Trophoblast cell (in vitro differentiated cells and primary cell): ENCODE results near the gene NEU4.

ENCODE experiments used
- DNase-seq, 2 donors: peaks; one replicate each; pipeline ENCODE4 v3.0.0-alpha.2; 2016
- H2AFZ ChIP-seq: 2 replicates; pipeline ENCODE4 v1.6.1; 2013; ENCODE audit warnings: low read length, moderate library complexity, mild to moderate bottlenecking; ENCODE audit not compliant: insufficient read depth, poor library complexity
- H2AK5ac ChIP-seq: 2 replicates; pipeline ENCODE4 v1.6.1; 2013; ENCODE audit warnings: mild to moderate bottlenecking, low read length
- H2BK120ac ChIP-seq: 2 replicates; pipeline ENCODE4 v1.6.1; 2013; ENCODE audit warnings: low read length, mild to moderate bottlenecking, moderate library complexity; ENCODE audit not compliant: insufficient read depth, poor library complexity
- H2BK12ac ChIP-seq: 2 replicates; pipeline ENCODE4 v1.6.1; 2013; ENCODE audit warnings: mild to moderate bottlenecking, low read length, moderate library complexity
- H2BK5ac ChIP-seq: 2 replicates; pipeline ENCODE4 v1.6.1; 2013; ENCODE audit warnings: low read length, low read depth, moderate library complexity, mild to moderate bottlenecking; ENCODE audit not compliant: poor library complexity
- H3K14ac ChIP-seq: 2 replicates; pipeline ENCODE4 v1.6.1; 2013; ENCODE audit warnings: mild to moderate bottlenecking, low read length
- H3K18ac ChIP-seq: 2 replicates; pipeline ENCODE4 v1.6.1; 2013; ENCODE audit warnings: mild to moderate bottlenecking, low read length
- H3K23ac ChIP-seq: 2 replicates; pipeline ENCODE4 v1.6.1; 2013; ENCODE audit warnings: low read length
- H3K27ac ChIP-seq: 2 replicates; pipeline ENCODE4 v1.5.1; 2013; ENCODE audit warnings: low read depth, mild to moderate bottlenecking, inconsistent platforms, low read length, moderate library complexity
- H3K27me3 ChIP-seq: 2 replicates; pipeline ENCODE4 v1.6.1; 2013; ENCODE audit warnings: inconsistent platforms, mild to moderate bottlenecking, low read length, moderate library complexity; ENCODE audit not compliant: insufficient read depth
- H3K36me3 ChIP-seq, 2 experiments: 1 replicate in 1 of 2; 2 replicates in 1 of 2; pipeline ENCODE4 v1.6.1; 2013; ENCODE audit warnings: low read length in 2 of 2, mild to moderate bottlenecking in 2 of 2, moderate library complexity in 1 of 2; ENCODE audit not compliant: insufficient read depth in 2 of 2, control insufficient read depth in 1 of 2
- H3K4ac ChIP-seq: 2 replicates; pipeline ENCODE4 v1.6.1; 2013; ENCODE audit warnings: low read depth, mild to moderate bottlenecking, low read length, moderate library complexity
- H3K4me1 ChIP-seq, 2 experiments: 1 replicate in 1 of 2; 2 replicates in 1 of 2; pipeline ENCODE4 v1.6.1; 2013; ENCODE audit warnings: low read length in 2 of 2, mild to moderate bottlenecking in 2 of 2, moderate library complexity in 1 of 2; ENCODE audit not compliant: insufficient read depth in 2 of 2, control insufficient read depth in 1 of 2
- H3K4me2 ChIP-seq: 2 replicates; pipeline ENCODE4 v1.6.1; 2013; ENCODE audit warnings: inconsistent platforms, mild to moderate bottlenecking, low read length, moderate library complexity
- H3K4me3 ChIP-seq: 2 replicates; pipeline ENCODE4 v1.5.1; 2013; ENCODE audit warnings: mild to moderate bottlenecking, low read depth, low read length, inconsistent platforms
- H3K79me1 ChIP-seq: one replicate; pipeline ENCODE4 v1.6.1; 2013; ENCODE audit warnings: low read length
- H3K79me2 ChIP-seq: 2 replicates; pipeline ENCODE4 v1.6.1; 2013; ENCODE audit warnings: low read length, mild to moderate bottlenecking; ENCODE audit not compliant: control insufficient read depth, insufficient read depth, poor library complexity
- H3K9ac ChIP-seq: 2 replicates; pipeline ENCODE4 v1.6.1; 2013; ENCODE audit warnings: mild to moderate bottlenecking, low read length
- H3K9me3 ChIP-seq: 2 replicates; pipeline ENCODE4 v1.6.1; 2013; ENCODE audit warnings: low read depth, mild to moderate bottlenecking, control low read depth, inconsistent platforms, low read length; ENCODE audit not compliant: insufficient read depth
- H4K12ac ChIP-seq: 2 replicates; pipeline ENCODE4 v1.6.1; 2013; ENCODE audit warnings: low read depth, mild to moderate bottlenecking, low read length, moderate library complexity
- H4K8ac ChIP-seq: 2 replicates; pipeline ENCODE4 v1.6.1; 2013; ENCODE audit warnings: low read depth, mild to moderate bottlenecking, low read length, moderate library complexity
- H4K91ac ChIP-seq: one replicate; pipeline ENCODE4 v1.6.1; 2013; ENCODE audit warnings: low read depth, mild to moderate bottlenecking, low read length, moderate library complexity
- WGBS: extraction: QIAGEN DNeasy Blood & Tissue Kit; methylation state at CpG from one replicate; pipeline ENCODE4 v1.1.7; 2013; ENCODE audit warnings: missing lambda C conversion rate; ENCODE audit not compliant: insufficient read length, insufficient coverage; ENCODE audit errors: extremely low coverage; 5-methylcytosine and 5-hydroxymethylcytosine counted together

The NEU4 gene

GRCh38 chr2:241860184-241861078, 51.4 kb downstream of the NEU4 start:
- H2BK5ac ChIP-seq: no peak overlapping the region
- H2BK120ac ChIP-seq: no peak overlapping the region
- no peaks in the 10 kb centered on the region for H3K27me3 ChIP-seq
- no peak overlapping the region for H3K18ac ChIP-seq
- peaks cover 13% of the 10 kb centered on the region for H3K9me3 ChIP-seq
- no peak overlapping the region for H3K27ac ChIP-seq
- no peak overlapping the region for H3K4me2 ChIP-seq
- H3K4ac ChIP-seq: no peak overlapping the region
- H3K36me3 ChIP-seq: no peaks in the 10 kb centered on the region
- H3K4me3 ChIP-seq: no peak overlapping the region
- no peaks in the 10 kb centered on the region for H3K79me1 ChIP-seq
- H3K14ac ChIP-seq: no peak overlapping the region
- no peak overlapping the region for H4K8ac ChIP-seq
- H3K79me2 ChIP-seq: no peaks in the 10 kb centered on the region
- H3K23ac ChIP-seq: no peak overlapping the region
- H3K9ac ChIP-seq: no peak overlapping the region
- no peak overlapping the region for H4K91ac ChIP-seq
- H2AFZ ChIP-seq: no peak overlapping the region
- no peaks in the 10 kb centered on the region for H3K4me1 ChIP-seq
- H2BK12ac ChIP-seq: no peak overlapping the region
- H2AK5ac ChIP-seq: no peak overlapping the region
- no CpG with 5 or more reads among the region's 10 CpGs for WGBS
- DNase-seq: no peak
- H4K12ac ChIP-seq: no peak overlapping the region

GRCh38 chr2:241861264-241861663, 52.3 kb downstream of the NEU4 start:
- no peak for DNase-seq
- 100% methylated on average over 1 of the region's 1 CpG for WGBS

DNA sequence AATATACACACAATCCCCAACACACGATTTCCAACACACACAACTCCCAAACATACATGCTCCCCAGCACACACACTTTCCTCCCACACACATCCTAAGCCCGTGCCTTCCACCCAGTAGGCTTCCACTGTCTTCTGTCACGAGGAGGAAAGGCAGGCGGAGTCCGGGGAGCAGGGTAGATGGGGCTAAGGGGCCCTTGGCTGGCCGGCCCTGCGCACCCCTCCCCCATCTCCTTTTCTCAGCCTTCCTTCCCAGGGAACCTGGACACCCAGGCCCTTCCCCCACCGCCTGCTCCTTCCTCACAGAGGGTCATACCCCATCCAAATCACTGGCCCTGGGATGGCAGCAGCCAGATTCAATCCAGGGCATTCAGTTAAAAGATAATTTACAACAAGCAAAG, 53.1 kb downstream of the NEU4 start:
- 100% methylated on average over 2 of the region's 8 CpGs for WGBS
- no peaks in the 10 kb centered on the region for H3K36me3 ChIP-seq
- no peak overlapping the region for H3K4ac ChIP-seq
- H2AK5ac ChIP-seq: no peak overlapping the region
- no peak overlapping the region for H4K91ac ChIP-seq
- no peak overlapping the region for H3K27ac ChIP-seq
- no peak overlapping the region for H3K9ac ChIP-seq
- no peak overlapping the region for H3K14ac ChIP-seq
- DNase-seq: no peak
- no peaks in the 10 kb centered on the region for H3K27me3 ChIP-seq
- no peak overlapping the region for H3K18ac ChIP-seq
- H2AFZ ChIP-seq: no peak overlapping the region
- H3K4me1 ChIP-seq: no peaks in the 10 kb centered on the region
- H3K4me3 ChIP-seq: no peak overlapping the region
- H3K4me2 ChIP-seq: no peak overlapping the region
- H2BK120ac ChIP-seq: no peak overlapping the region
- H3K23ac ChIP-seq: no peak overlapping the region
- H2BK12ac ChIP-seq: no peak overlapping the region
- no peaks in the 10 kb centered on the region for H3K79me1 ChIP-seq
- no peak overlapping the region for H4K12ac ChIP-seq
- no peaks in the 10 kb centered on the region for H3K79me2 ChIP-seq
- no peak overlapping the region for H4K8ac ChIP-seq
- H2BK5ac ChIP-seq: no peak overlapping the region
- H3K9me3 ChIP-seq: peaks cover 19% of the 10 kb centered on the region

More at GRCh38 chr2:241861264-241861663, 52.3 kb downstream of the NEU4 start:
- Histone ChIP-seq H3K4me3 (no peak overlapping the region), H3K4me1 (no peaks in the 10 kb centered on the region), H3K9ac (no peak overlapping the region), H2BK120ac (no peak overlapping the region), H2AK5ac (no peak overlapping the region), H4K12ac (no peak overlapping the region), H2BK12ac (no peak overlapping the region), H3K4me2 (no peak overlapping the region), H3K79me1 (no peaks in the 10 kb centered on the region), H4K91ac (no peak overlapping the region), H4K8ac (no peak overlapping the region), H2BK5ac (no peak overlapping the region), H3K27ac (no peak overlapping the region), H3K79me2 (no peaks in the 10 kb centered on the region), H3K27me3 (no peaks in the 10 kb centered on the region), H3K9me3 (peaks cover 19% of the 10 kb centered on the region), H3K14ac (no peak overlapping the region), H3K23ac (no peak overlapping the region), H2AFZ (no peak overlapping the region), H3K36me3 (no peaks in the 10 kb centered on the region), H3K18ac (no peak overlapping the region), H3K4ac (no peak overlapping the region)

DNA sequence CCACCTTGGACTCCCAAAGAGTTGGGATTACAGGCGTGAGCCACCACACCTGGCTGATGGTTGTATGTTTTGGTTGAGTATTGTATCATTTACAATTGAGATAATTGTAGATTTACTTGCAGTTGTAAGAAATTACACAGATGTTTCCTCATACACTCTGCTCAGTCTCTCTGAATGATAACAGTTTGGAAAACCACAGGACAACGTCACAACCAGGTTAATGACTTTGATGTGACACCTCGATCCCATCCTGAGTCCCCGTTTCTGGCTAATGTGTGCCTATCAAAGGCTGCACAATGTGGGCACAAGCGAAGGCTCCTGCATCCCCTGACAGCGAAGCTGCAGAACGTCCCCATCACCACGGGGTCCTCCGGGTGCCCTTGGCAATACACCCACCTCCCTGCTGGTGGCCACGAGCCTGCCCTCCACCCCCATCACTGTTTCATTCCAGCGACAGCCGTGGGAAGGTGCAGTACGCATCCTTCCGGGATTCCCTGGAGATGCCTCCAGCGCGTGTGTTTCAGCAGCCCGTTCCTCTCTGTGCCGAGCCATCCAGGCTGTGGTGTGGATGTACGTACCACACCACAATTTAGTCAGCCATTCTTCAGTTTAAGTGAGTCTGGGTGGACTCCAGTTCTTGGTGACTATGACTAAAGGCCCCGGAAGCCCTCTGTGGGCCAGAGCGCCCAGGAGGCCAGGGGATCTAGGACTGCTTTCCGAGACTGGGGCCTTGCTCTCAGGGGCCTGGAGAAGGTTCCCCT, 54.0 kb downstream of the NEU4 start:
- no peak overlapping the region for H3K18ac ChIP-seq
- no peak for DNase-seq
- no peak overlapping the region for H3K4me2 ChIP-seq
- H3K79me2 ChIP-seq: no peaks in the 10 kb centered on the region
- no peak overlapping the region for H2BK120ac ChIP-seq
- H3K27me3 ChIP-seq: no peaks in the 10 kb centered on the region
- H2BK5ac ChIP-seq: no peak overlapping the region
- no peak overlapping the region for H3K27ac ChIP-seq
- no peak overlapping the region for H3K4me3 ChIP-seq
- WGBS: no CpG with 5 or more reads among the region's 22 CpGs
- H3K23ac ChIP-seq: no peak overlapping the region
- no peak overlapping the region for H3K4ac ChIP-seq
- no peak overlapping the region for H4K12ac ChIP-seq
- H2AFZ ChIP-seq: no peak overlapping the region
- H3K14ac ChIP-seq: no peak overlapping the region
- H3K9ac ChIP-seq: no peak overlapping the region
- no peaks in the 10 kb centered on the region for H3K4me1 ChIP-seq
- H3K79me1 ChIP-seq: no peaks in the 10 kb centered on the region
- peaks cover 19% of the 10 kb centered on the region for H3K9me3 ChIP-seq
- no peak overlapping the region for H4K8ac ChIP-seq
- H3K36me3 ChIP-seq: no peaks in the 10 kb centered on the region
- no peak overlapping the region for H4K91ac ChIP-seq
- no peak overlapping the region for H2AK5ac ChIP-seq
- no peak overlapping the region for H2BK12ac ChIP-seq
